WTC11 (cell line): ENCODE measurements around the gene GRM5. TPM values are rescaled to one million over a fixed set of nuclear protein-coding genes. Genes with fewer than 3 reads are reported as not detected.

Experiments used
- ATAC-seq: fragments of 200-7000 bp; cut with Tn5 transposase; 2 replicates; pipeline ENCODE4 v1.10.0; 2021; ENCODE audit warnings: mild to moderate bottlenecking, moderate library complexity
- CTCF ChIA-PET: fragments of 300-600 bp; sonication (Branson Sonifier 250); formaldehyde crosslinking; loops from one replicate; lab custom pipeline; 2021; ENCODE audit warnings: antibody characterized with exemption; lab: Charles Lee
- POLR2A ChIA-PET: fragments of 350-600 bp; sonication (Branson Sonifier 250); formaldehyde crosslinking; loops from one replicate; lab custom pipeline; 2021; ENCODE audit warnings: antibody characterized with exemption; lab: Charles Lee
- DNase-seq: peaks from one replicate; pipeline ENCODE4 v3.0.0; 2021; ENCODE audit warnings: low spot score
- H3K27ac Mint-ChIP-seq: 2 replicates; pipeline ENCODE4 v1.8.0; 2021; ENCODE audit warnings: mixed read lengths
- H3K27me3 Mint-ChIP-seq: 2 replicates; pipeline ENCODE4 v1.8.0; 2021; ENCODE audit warnings: low read depth, mild to moderate bottlenecking, moderate library complexity, mixed read lengths
- H3K36me3 Mint-ChIP-seq: 2 replicates; pipeline ENCODE4 v1.8.0; 2021; ENCODE audit warnings: mixed read lengths
- H3K4me1 Mint-ChIP-seq: 2 replicates; pipeline ENCODE4 v1.8.0; 2022; ENCODE audit warnings: mixed read lengths
- H3K4me3 Mint-ChIP-seq: 2 replicates; pipeline ENCODE4 v1.8.0; 2021; ENCODE audit warnings: mild to moderate bottlenecking, moderate library complexity, mixed read lengths
- H3K9me3 Mint-ChIP-seq: 2 replicates; pipeline ENCODE4 v1.8.0; 2021; ENCODE audit warnings: mixed read lengths
- AFF4 ChIP-seq: sonication (generic); formaldehyde crosslinking; IDR thresholded peaks from 2 replicates; pipeline ENCODE4 v1.8.1; 2023; ENCODE audit warnings: mild to moderate bottlenecking, missing genetic modification reagents, borderline replicate concordance
- ARID4B ChIP-seq: sonication (generic); formaldehyde crosslinking; IDR thresholded peaks from 2 replicates; pipeline ENCODE4 v1.8.0; 2023; ENCODE audit warnings: missing genetic modification reagents, mild to moderate bottlenecking, borderline replicate concordance
- ATF1 ChIP-seq: sonication (generic); formaldehyde crosslinking; IDR thresholded peaks from 2 replicates; pipeline ENCODE4 v1.8.1; 2023; ENCODE audit warnings: mild to moderate bottlenecking, moderate library complexity, missing genetic modification reagents
- CREM ChIP-seq: sonication (generic); formaldehyde crosslinking; IDR thresholded peaks from 2 replicates; pipeline ENCODE4 v1.8.1; 2022; ENCODE audit warnings: mild to moderate bottlenecking, missing genetic modification reagents, moderate library complexity
- FOXP1 ChIP-seq: sonication (generic); formaldehyde crosslinking; IDR thresholded peaks from 2 replicates; pipeline ENCODE4 v1.8.0; 2022; ENCODE audit warnings: missing genetic modification reagents, mild to moderate bottlenecking, moderate library complexity, borderline replicate concordance
- GABPB1 ChIP-seq: sonication (generic); formaldehyde crosslinking; IDR thresholded peaks from 2 replicates; pipeline ENCODE4 v1.8.1; 2023; ENCODE audit warnings: mild to moderate bottlenecking, missing genetic modification reagents
- HMGA2 ChIP-seq: fragments of 250-450 bp; sonication (Bioruptor Pico); IDR thresholded peaks from 2 replicates; pipeline ENCODE4 v1.4.0; 2021; ENCODE audit warnings: mild to moderate bottlenecking, moderate library complexity
- JUN ChIP-seq: sonication (generic); formaldehyde crosslinking; IDR thresholded peaks from 2 replicates; pipeline ENCODE4 v1.8.0; 2023; ENCODE audit warnings: mild to moderate bottlenecking, missing genetic modification reagents
- KAT7 ChIP-seq: sonication (generic); formaldehyde crosslinking; IDR thresholded peaks from 2 replicates; pipeline ENCODE4 v1.8.1; 2023; ENCODE audit warnings: missing genetic modification reagents, mild to moderate bottlenecking, borderline replicate concordance
- NFYB ChIP-seq: sonication (generic); formaldehyde crosslinking; conservative IDR thresholded peaks from 2 replicates; pipeline ENCODE4 v1.8.0; 2022; ENCODE audit warnings: low read depth, missing genetic modification reagents
- TCF7 ChIP-seq: sonication (generic); formaldehyde crosslinking; IDR thresholded peaks from 2 replicates; pipeline ENCODE4 v1.8.0; 2022; ENCODE audit warnings: mild to moderate bottlenecking, low read depth, missing genetic modification reagents, moderate library complexity
- USF2 ChIP-seq: sonication (generic); formaldehyde crosslinking; IDR thresholded peaks from 2 replicates; pipeline ENCODE4 v1.8.1; 2023; ENCODE audit warnings: mild to moderate bottlenecking, missing genetic modification reagents, moderate library complexity
- ZNF423 ChIP-seq: fragments of 250-450 bp; sonication (Bioruptor Pico); IDR thresholded peaks from 2 replicates; pipeline ENCODE4 v2.1.2; 2022; ENCODE audit warnings: mild to moderate bottlenecking, moderate library complexity
- total RNA-seq: library from RNA; stranded (reverse); gene quantifications from 3 replicates; pipeline ENCODE4 v1.2.3, GENCODE V29; 2021
- TF ChIP-seq, protein P1 (sequence below): fragments of 250-450 bp; sonication (Bioruptor Pico); IDR thresholded peaks from 2 replicates; pipeline ENCODE4 v1.9.0; 2021; ENCODE audit warnings: moderate library complexity, mild to moderate bottlenecking, inconsistent platforms, borderline replicate concordance
- TF ChIP-seq, protein P2 (sequence below): fragments of 250-450 bp; sonication (Bioruptor Pico); conservative IDR thresholded peaks from 2 replicates; pipeline ENCODE4 v1.9.0; 2021; ENCODE audit warnings: mild to moderate bottlenecking

The GRM5 gene
- total RNA-seq, 1 experiment from 2014 or later: 0.13 TPM

DNA sequence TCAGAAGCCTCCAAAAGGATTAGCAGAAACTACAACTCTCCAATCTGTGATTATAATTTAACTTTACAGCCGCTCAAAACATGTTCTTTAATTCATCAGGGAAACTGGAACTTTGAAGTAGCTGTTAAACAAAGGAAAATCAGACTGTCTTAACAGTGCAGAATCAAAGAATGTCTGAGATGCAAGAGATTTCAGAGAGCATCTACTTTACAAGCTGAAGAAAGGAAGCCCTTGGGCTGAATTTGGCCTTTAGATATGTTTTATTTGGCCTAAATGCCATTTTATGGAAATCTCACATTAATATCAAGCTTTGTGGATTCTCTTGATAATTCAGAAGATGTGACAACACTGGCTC, 446.7 kb downstream of the GRM5 start:
- no peak for ATAC-seq
- POLR2A ChIA-PET: no interaction called here
- peaks cover 22% of the 10 kb centered on the region for H3K4me1 Mint-ChIP-seq
- TF ChIP-seq GABPB1 (CRISPR knock-in tag): no peak
- TF ChIP-seq, protein P1, sequence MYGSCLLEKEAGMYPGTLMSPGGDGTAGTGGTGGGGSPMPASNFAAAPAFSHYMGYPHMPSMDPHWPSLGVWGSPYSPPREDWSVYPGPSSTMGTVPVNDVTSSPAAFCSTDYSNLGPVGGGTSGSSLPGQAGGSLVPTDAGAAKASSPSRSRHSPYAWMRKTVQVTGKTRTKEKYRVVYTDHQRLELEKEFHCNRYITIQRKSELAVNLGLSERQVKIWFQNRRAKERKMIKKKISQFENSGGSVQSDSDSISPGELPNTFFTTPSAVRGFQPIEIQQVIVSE (CRISPR knock-in tag): no peak
- no peak for TF ChIP-seq CREM (CRISPR knock-in tag)
- no peak for TF ChIP-seq ARID4B
- no peak for TF ChIP-seq AFF4 (CRISPR knock-in tag)
- TF ChIP-seq, protein P2, sequence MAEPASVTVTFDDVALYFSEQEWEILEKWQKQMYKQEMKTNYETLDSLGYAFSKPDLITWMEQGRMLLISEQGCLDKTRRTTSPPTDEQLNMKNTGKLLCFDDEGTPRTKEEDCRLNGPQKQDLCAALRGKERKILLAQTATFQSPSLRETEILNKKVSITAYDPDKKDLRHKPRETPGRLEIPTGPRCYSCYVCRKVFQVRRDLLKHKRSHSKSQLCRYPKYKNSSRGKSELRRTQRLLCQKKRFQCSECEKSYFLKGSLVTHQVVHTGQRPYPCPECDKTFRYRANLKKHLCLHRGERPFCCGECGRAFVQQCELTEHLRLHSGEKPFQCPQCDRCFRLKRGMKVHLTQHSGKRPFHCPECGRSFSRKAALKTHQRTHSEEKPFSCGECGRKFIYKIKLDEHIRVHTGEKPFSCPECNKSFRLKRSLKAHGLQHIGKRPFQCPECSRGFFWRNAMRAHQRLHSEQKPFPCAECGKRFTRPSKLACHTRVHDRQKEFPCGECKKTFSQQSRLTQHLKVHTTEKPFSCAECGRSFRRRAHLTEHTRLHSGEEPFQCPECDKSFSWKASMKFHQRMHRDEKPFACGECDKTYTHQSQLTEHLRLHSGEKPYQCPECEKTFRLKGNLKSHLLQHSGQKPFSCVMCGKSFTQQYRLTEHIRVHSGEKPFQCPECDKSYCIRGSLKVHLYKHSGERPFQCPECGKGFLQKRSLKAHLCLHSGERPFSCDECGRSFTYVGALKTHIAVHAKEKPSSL (CRISPR knock-in tag): no peak
- no peak for TF ChIP-seq JUN (CRISPR knock-in tag)
- no peak for TF ChIP-seq TCF7
- no peak for TF ChIP-seq KAT7 (CRISPR knock-in tag)
- no peak for TF ChIP-seq USF2 (CRISPR knock-in tag)
- TF ChIP-seq ZNF423: no peak
- TF ChIP-seq FOXP1 (CRISPR knock-in tag): no peak
- no peak for TF ChIP-seq HMGA2 (CRISPR knock-in tag)
- no peak for TF ChIP-seq NFYB (CRISPR knock-in tag)
- no peak for TF ChIP-seq ATF1 (CRISPR knock-in tag)
- TF ChIP-seq, all 79 proteins: peak for 0
- Mint-ChIP-seq H3K27me3 (no peaks in the 10 kb centered on the region), H3K36me3 (no peaks in the 10 kb centered on the region), H3K27ac (no peak overlapping the region), H3K4me3 (no peak overlapping the region), H3K9me3 (no peaks in the 10 kb centered on the region)
- CTCF ChIA-PET: no interaction called here
- no peak for DNase-seq
